BJ (cell line): Measurements from ENCODE around the gene PRR19. TPM values are rescaled to one million over a fixed set of nuclear protein-coding genes. Genes with fewer than 3 reads are reported as not detected.
A peak's percentile ranks its signal among the peaks of the same experiment; 100 is the strongest.

Source experiments
- CTCF ChIA-PET: fragments of 350-600 bp; formaldehyde crosslinking; extraction: SDS; loops from one replicate; lab custom pipeline; 2021; ENCODE audit warnings: antibody characterized with exemption, inconsistent platforms; lab: Yijun Ruan, JAX
- POLR2A ChIA-PET: fragments of 300-600 bp; sonication (Branson Sonifier 250); formaldehyde crosslinking; extraction: SDS; loops from one replicate; lab custom pipeline; 2021; ENCODE audit warnings: antibody characterized with exemption; lab: Charles Lee
- DNase-seq: peaks from one replicate; pipeline ENCODE4 v3.0.0-alpha.2; 2011; ENCODE audit warnings: low read depth
- H3K27me3 ChIP-seq: 2 replicates; pipeline ENCODE4 v1.6.0; 2011; ENCODE audit warnings: low read length; ENCODE audit not compliant: control insufficient read depth, insufficient read depth
- H3K36me3 ChIP-seq: 2 replicates; pipeline ENCODE4 v1.5.1; 2011; ENCODE audit warnings: low read length; ENCODE audit not compliant: control insufficient read depth, insufficient read depth
- H3K4me3 ChIP-seq: 2 replicates; pipeline ENCODE4 v1.5.1; 2011; ENCODE audit warnings: low read depth, mild to moderate bottlenecking, control low read depth, low read length
- polyA plus RNA-seq: library from polyadenylated mRNA; depleted of rRNA; stranded (reverse); fragments of >200 nt; gene quantifications from 2 replicates; pipeline ENCODE4 v1.2.3, GENCODE V29; 2011
- TF ChIP-seq, protein P1 (sequence below): IDR thresholded peaks from 2 replicates; pipeline ENCODE4 v1.5.1; 2011; ENCODE audit warnings: low read depth, mild to moderate bottlenecking, control low read depth, inconsistent platforms, low read length, moderate library complexity; ENCODE audit not compliant: insufficient read depth

The PRR19 gene
- polyA plus RNA-seq, 1 experiment: 0.93 TPM

GRCh38 chr19:42294471-42295137, 7.3 kb upstream of the PRR19 start:
- POLR2A ChIA-PET: no interaction called here
- DNase-seq: no peak
- peaks cover 43% of the 10 kb centered on the region for H3K36me3 ChIP-seq
- CTCF ChIA-PET: interaction anchor here (0.6 to 10.9 kb wide), 7 partner anchors 9 to 181 kb away, joined by 3 to 109 read pairs (median 4); partner anchors contain the start of genes GSK3A and POU2F2
- no peaks in the 10 kb centered on the region for H3K27me3 ChIP-seq
- no peak overlapping the region for H3K4me3 ChIP-seq
- TF ChIP-seq, protein P1, sequence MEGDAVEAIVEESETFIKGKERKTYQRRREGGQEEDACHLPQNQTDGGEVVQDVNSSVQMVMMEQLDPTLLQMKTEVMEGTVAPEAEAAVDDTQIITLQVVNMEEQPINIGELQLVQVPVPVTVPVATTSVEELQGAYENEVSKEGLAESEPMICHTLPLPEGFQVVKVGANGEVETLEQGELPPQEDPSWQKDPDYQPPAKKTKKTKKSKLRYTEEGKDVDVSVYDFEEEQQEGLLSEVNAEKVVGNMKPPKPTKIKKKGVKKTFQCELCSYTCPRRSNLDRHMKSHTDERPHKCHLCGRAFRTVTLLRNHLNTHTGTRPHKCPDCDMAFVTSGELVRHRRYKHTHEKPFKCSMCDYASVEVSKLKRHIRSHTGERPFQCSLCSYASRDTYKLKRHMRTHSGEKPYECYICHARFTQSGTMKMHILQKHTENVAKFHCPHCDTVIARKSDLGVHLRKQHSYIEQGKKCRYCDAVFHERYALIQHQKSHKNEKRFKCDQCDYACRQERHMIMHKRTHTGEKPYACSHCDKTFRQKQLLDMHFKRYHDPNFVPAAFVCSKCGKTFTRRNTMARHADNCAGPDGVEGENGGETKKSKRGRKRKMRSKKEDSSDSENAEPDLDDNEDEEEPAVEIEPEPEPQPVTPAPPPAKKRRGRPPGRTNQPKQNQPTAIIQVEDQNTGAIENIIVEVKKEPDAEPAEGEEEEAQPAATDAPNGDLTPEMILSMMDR: no peak

- ChIA-PET CTCF (interaction anchor here (0.6 to 10.9 kb wide), 9 partner anchors 10 to 181 kb away, joined by 3 to 109 read pairs (median 4); partner anchors contain the start of genes GSK3A and POU2F2), POLR2A (no interaction called here)
- TF ChIP-seq, protein P1: no peak
- Histone ChIP-seq H3K27me3 (no peaks in the 10 kb centered on the region), H3K4me3 (no peak overlapping the region), H3K36me3 (peaks cover 37% of the 10 kb centered on the region)
- DNase-seq: no peak
These were observed 6.6 kb upstream of the PRR19 start for GRCh38 chr19:42295342-42295741.

DNA sequence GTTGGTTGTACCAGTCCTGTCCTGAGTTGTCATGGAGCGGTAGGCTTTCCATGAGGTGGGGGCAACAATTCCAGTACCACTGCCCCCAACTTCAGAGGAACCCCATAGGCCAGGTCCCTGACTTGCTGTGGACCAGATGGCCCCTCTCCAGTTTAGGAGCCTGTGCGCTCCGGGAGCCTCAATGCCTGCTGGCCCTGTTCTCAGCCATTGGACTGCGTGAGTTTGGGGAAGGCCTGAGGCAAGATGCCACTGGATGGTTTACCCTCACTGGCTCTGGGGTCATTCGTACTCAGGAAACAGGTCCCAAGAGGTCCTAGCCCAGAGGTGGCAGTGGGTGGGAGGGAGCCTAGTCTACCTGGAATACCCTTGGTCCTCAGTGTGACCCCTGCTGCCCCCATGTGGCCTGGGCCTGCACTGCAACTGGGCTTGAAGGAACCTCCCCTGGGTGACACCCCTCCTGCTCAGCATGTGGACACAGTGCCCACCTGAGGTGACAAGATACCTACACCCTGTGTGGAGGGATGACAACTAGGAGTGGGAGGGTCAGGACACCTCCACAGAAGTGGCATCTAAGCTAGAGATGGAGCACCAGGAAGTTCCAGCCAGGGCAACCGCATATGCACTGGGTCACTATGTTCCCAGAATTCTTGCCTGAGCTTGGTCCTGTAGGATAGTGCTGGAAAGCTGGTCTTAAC, 6.0 kb upstream of the PRR19 start:
- H3K27me3 ChIP-seq: no peaks in the 10 kb centered on the region
- DNase-seq: no peak
- POLR2A ChIA-PET: interaction anchor here (0.6 kb wide), 1 partner anchor 54 kb away, joined by 3 read pairs; the partner anchor contains the start of gene GSK3A
- peaks cover 31% of the 10 kb centered on the region for H3K36me3 ChIP-seq
- CTCF ChIA-PET: interaction anchor here (0.6 to 10.9 kb wide), 28 partner anchors 9 to 194 kb away, joined by 3 to 109 read pairs (median 4); partner anchors contain the start of genes ERF, GSK3A and POU2F2
- no peak overlapping the region for H3K4me3 ChIP-seq
- TF ChIP-seq, protein P1: peak; percentile 98

DNA sequence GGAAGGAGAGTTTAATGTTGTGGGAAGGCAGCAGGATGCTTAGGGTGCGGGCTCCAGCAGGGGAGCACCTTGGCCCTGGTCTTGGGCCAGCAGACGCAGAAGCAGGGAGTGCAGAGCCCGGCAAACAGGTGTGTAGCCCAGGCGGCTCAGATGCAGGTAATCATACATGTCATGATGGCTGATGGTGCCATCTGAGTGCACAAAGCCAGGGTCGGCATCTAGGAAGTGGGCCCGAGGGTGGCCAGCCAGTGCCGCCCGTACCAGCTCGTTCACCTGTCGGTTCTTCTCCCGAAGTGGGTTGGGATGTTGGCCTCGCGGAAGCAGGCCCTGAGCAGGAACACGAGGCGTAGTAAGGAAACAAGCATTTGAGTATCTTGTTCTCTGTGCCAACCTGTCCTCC, 4.9 kb upstream of the PRR19 start:
- no peak for DNase-seq
- Histone ChIP-seq H3K4me3 (no peak overlapping the region), H3K27me3 (no peaks in the 10 kb centered on the region), H3K36me3 (peaks cover 23% of the 10 kb centered on the region)
- CTCF ChIA-PET: interaction anchor here (0.6 to 10.9 kb wide), 19 partner anchors 11 to 195 kb away, joined by 3 to 109 read pairs (median 4); partner anchors contain the start of genes ERF, GSK3A and POU2F2
- TF ChIP-seq, protein P1: no peak
- POLR2A ChIA-PET: no interaction called here

DNA sequence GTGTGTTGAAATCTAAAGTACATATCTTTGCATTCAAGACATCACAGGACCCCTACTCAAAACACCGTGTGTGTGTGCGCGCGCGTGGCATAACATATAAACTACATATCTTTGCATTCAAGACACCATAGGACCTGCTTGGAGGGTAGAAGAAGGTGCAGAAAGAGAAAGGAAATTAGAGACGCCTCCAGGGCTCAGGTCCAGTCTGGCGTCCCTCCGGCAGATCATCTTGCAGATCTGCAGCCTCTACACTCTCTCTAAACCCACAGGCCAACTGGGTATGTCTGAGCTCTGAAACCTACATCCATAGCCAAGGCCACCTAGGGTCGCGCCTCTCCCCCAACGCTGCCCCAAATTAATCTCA, 1.2 kb downstream of the PRR19 start:
- Histone ChIP-seq H3K36me3 (no peaks in the 10 kb centered on the region), H3K27me3 (no peaks in the 10 kb centered on the region), H3K4me3 (peak overlapping the region; percentile 75)
- POLR2A ChIA-PET: no interaction called here
- no peak for DNase-seq
- TF ChIP-seq, protein P1: no peak
- CTCF ChIA-PET: interaction anchor here (0.7 to 10.9 kb wide), 5 partner anchors 13 to 58 kb away, joined by 3 to 109 read pairs (median 4); partner anchors contain the start of gene GSK3A
